Medulla oblongata (tissue), 1 donor: ENCODE data around the gene C9orf152.
"Not testable (repeated sequence)": the region's sequence is repeated elsewhere in the genome, so short reads cannot be mapped to it uniquely, and the experiment has no call there.

ENCODE experiments used
- DNase-seq: peaks from one replicate; pipeline ENCODE4 v3.0.0-alpha.2; 2015; ENCODE audit errors: extremely low spot score

Gene C9orf152

GRCh38 chr9:110208031-110208430 lies at the start of gene C9orf152:
Gene C9orf152 (minus strand): TSS chr9:110208159. CDS start chr9:110207579, 580 bp downstream.
- no peak for DNase-seq

- peak; percentile 23 for DNase-seq
Measured at GRCh38 chr9:110257097-110257841, 49.3 kb upstream of the C9orf152 start.

GRCh38 chr9:110256380-110257096 lies 48.6 kb upstream of the C9orf152 start, which contains the start of gene TXN:
Gene TXN (minus strand): TSS chr9:110256507. CDS start chr9:110256435, 72 bp downstream.
- peak; percentile 92 for DNase-seq

GRCh38 chr9:110255463-110256379 lies 47.8 kb upstream of the C9orf152 start:
- DNase-seq, result peak; percentile 46

GRCh38 chr9:110255034-110255462 lies 47.1 kb upstream of the C9orf152 start:
- no peak for DNase-seq

- DNase-seq, result no peak
Measured at GRCh38 chr9:110254500-110254899, 46.5 kb upstream of the C9orf152 start.

GRCh38 chr9:110252509-110253139 lies 44.7 kb upstream of the C9orf152 start:
- no peak for DNase-seq

GRCh38 chr9:110251770-110252169 lies 43.8 kb upstream of the C9orf152 start:
- not testable (repeated sequence) for DNase-seq

GRCh38 chr9:110251212-110251611 lies 43.3 kb upstream of the C9orf152 start:
- DNase-seq, result no peak

GRCh38 chr9:110249603-110250002 lies 41.6 kb upstream of the C9orf152 start:
- no peak for DNase-seq

GRCh38 chr9:110248361-110248760 lies 40.4 kb upstream of the C9orf152 start:
- no peak for DNase-seq

- DNase-seq, result no peak
Measured at GRCh38 chr9:110246214-110246613, 38.3 kb upstream of the C9orf152 start.

- DNase-seq, result no peak
Measured at GRCh38 chr9:110244616-110245015, 36.7 kb upstream of the C9orf152 start.

GRCh38 chr9:110241858-110242321 lies 33.9 kb upstream of the C9orf152 start:
- no peak for DNase-seq

GRCh38 chr9:110241260-110241857 lies 33.4 kb upstream of the C9orf152 start:
- DNase-seq, result no peak

- DNase-seq, result no peak
Measured at GRCh38 chr9:110240198-110240597, 32.2 kb upstream of the C9orf152 start.

- no peak for DNase-seq
Measured at GRCh38 chr9:110228321-110228720, 20.4 kb upstream of the C9orf152 start.

GRCh38 chr9:110224583-110224982 lies 16.6 kb upstream of the C9orf152 start:
- no peak for DNase-seq

GRCh38 chr9:110220809-110221208 lies 12.8 kb upstream of the C9orf152 start:
- no peak for DNase-seq

GRCh38 chr9:110217656-110218099 lies 9.7 kb upstream of the C9orf152 start:
- peak; percentile 58 for DNase-seq
